Prostate gland (tissue), 2 donors: ENCODE results near the gene NFU1. TPM values are rescaled to one million over a fixed set of nuclear protein-coding genes. Genes with fewer than 3 reads are reported as not detected.

Experiments
- DNase-seq: peaks from one replicate; pipeline ENCODE4 v3.0.0-alpha.2; 2019; ENCODE audit warnings: low spot score
- H3K27ac ChIP-seq, 2 donors: fragments of 200-600 bp; sonication (generic); 2 replicates each; pipeline ENCODE4 v1.5.1; 2017 to 2019
- H3K27me3 ChIP-seq: fragments of 200-600 bp; sonication (generic); replicated peaks from 2 replicates; pipeline ENCODE4 v1.5.1; 2019; ENCODE audit not compliant: insufficient read depth
- H3K36me3 ChIP-seq, 2 donors: fragments of 200-600 bp; sonication (generic); 1 replicate in 1 of 2; 2 replicates in 1 of 2; pipeline versions ENCODE4 v1.5.1 to v1.8.1; 2017 to 2019
- H3K4me1 ChIP-seq: fragments of 200-600 bp; sonication (generic); replicated peaks from 2 replicates; pipeline ENCODE4 v1.5.1; 2019
- H3K4me3 ChIP-seq, 2 donors: fragments of 200-600 bp; sonication (generic); 2 replicates each; pipeline ENCODE4 v1.5.1; 2017 to 2019
- H3K9me3 ChIP-seq: fragments of 200-600 bp; sonication (generic); 2 replicates; pipeline ENCODE4 v1.5.1; 2017
- CTCF ChIP-seq, 4 experiments: fragments of 200-600 bp in 2 of 4; fragments of 450-650 bp in 2 of 4; sonication (generic) in 2 of 4; IDR thresholded peaks; 1 replicate in 3 of 4; 2 replicates in 1 of 4; pipeline ENCODE4 v1.5.1; 2016 to 2019; ENCODE audit warnings: antibody characterized with exemption in 4 of 4, mild to moderate bottlenecking in 2 of 4, moderate library complexity in 2 of 4
- POLR2A ChIP-seq: fragments of 450-650 bp; IDR thresholded peaks from one replicate; pipeline ENCODE4 v1.6.1; 2016; ENCODE audit warnings: antibody characterized with exemption, mild to moderate bottlenecking
- POLR2AphosphoS5 ChIP-seq: sonication (generic); formaldehyde crosslinking; IDR thresholded peaks from one replicate; pipeline ENCODE4 v1.6.1; 2017; ENCODE audit warnings: antibody characterized with exemption
- WGBS: methylation state at CpG from one replicate; pipeline ENCODE4 v1.1.5; 2018; 5-methylcytosine and 5-hydroxymethylcytosine counted together
- intact Hi-C: fragments of 100-400 bp; cut with DNase I; formaldehyde crosslinking; loops from one replicate; pipeline ENCODE4 v1.14.2; 2022
- total RNA-seq, 2 donors: library from RNA; depleted of rRNA; stranded (reverse); fragments of >200 nt; gene quantifications; one replicate each; pipeline ENCODE4 v1.1.0, GENCODE V29; 2016

The NFU1 gene
- total RNA-seq, 2 donors from 2014 or later = 33.4 to 42.0 TPM

- H3K27me3 ChIP-seq = no peaks in the 10 kb centered on the region
- H3K36me3 ChIP-seq = no peaks in the 10 kb centered on the region
- 54% methylated on average over 3 of the region's 3 CpGs for WGBS
- no peak overlapping the region for H3K4me3 ChIP-seq
- TF ChIP-seq POLR2A = no peak
- TF ChIP-seq CTCF (IDR thresholded peaks at IDR 0.05) = no peak
- TF ChIP-seq POLR2AphosphoS5 = no peak
- H3K9me3 ChIP-seq = no peaks in the 10 kb centered on the region
- DNase-seq = no peak
- intact Hi-C loops = no loop called here
- no peaks in the 10 kb centered on the region for H3K4me1 ChIP-seq
- no peak overlapping the region for H3K27ac ChIP-seq
These were observed 32.1 kb upstream of the NFU1 start for GRCh38 chr2:69469375-69469774.

GRCh38 chr2:69466728-69467127, 29.5 kb upstream of the NFU1 start:
- no peaks in the 10 kb centered on the region for H3K4me1 ChIP-seq
- WGBS = 94% methylated on average over 8 of the region's 8 CpGs
- intact Hi-C loops = no loop called here
- H3K27ac ChIP-seq = no peak overlapping the region
- DNase-seq = no peak
- H3K4me3 ChIP-seq = no peak overlapping the region
- no peaks in the 10 kb centered on the region for H3K27me3 ChIP-seq
- no peaks in the 10 kb centered on the region for H3K9me3 ChIP-seq
- no peaks in the 10 kb centered on the region for H3K36me3 ChIP-seq
- no peak for TF ChIP-seq POLR2A

- Histone ChIP-seq H3K4me1 (no peaks in the 10 kb centered on the region), H3K4me3 (no peak overlapping the region), H3K27me3 (no peaks in the 10 kb centered on the region), H3K27ac (no peak overlapping the region), H3K36me3 (no peaks in the 10 kb centered on the region), H3K9me3 (no peaks in the 10 kb centered on the region)
- WGBS = 88% methylated on average over 14 of the region's 14 CpGs
- intact Hi-C loops = no loop called here
- no peak for DNase-seq
- TF ChIP-seq POLR2AphosphoS5 (no peak), POLR2A (no peak), CTCF (IDR thresholded peaks at IDR 0.05) (no peak)
These were observed 28.6 kb upstream of the NFU1 start for GRCh38 chr2:69465513-69466456.

- intact Hi-C loops = no loop called here
- Histone ChIP-seq H3K36me3 (no peaks in the 10 kb centered on the region), H3K27ac (no peak overlapping the region), H3K4me3 (no peak overlapping the region), H3K4me1 (no peaks in the 10 kb centered on the region), H3K9me3 (no peaks in the 10 kb centered on the region), H3K27me3 (no peaks in the 10 kb centered on the region)
- WGBS = 61% methylated on average over 3 of the region's 3 CpGs
- DNase-seq = no peak
- no peak for TF ChIP-seq POLR2A
- TF ChIP-seq CTCF (IDR thresholded peaks at IDR 0.05) = no peak
- no peak for TF ChIP-seq POLR2AphosphoS5
These were observed 27.3 kb upstream of the NFU1 start for GRCh38 chr2:69464575-69464974.

- H3K4me3 ChIP-seq = no peak overlapping the region
- no peak for TF ChIP-seq POLR2AphosphoS5
- TF ChIP-seq POLR2A = no peak
- no peak for TF ChIP-seq CTCF (IDR thresholded peaks at IDR 0.05)
- H3K9me3 ChIP-seq = no peaks in the 10 kb centered on the region
- H3K27me3 ChIP-seq = no peaks in the 10 kb centered on the region
- no peak overlapping the region for H3K27ac ChIP-seq
- DNase-seq = no peak
- intact Hi-C loops = no loop called here
- 97% methylated on average over 3 of the region's 3 CpGs for WGBS
- H3K36me3 ChIP-seq = no peaks in the 10 kb centered on the region
- peaks cover 2% of the 10 kb centered on the region for H3K4me1 ChIP-seq
These were observed 25.5 kb upstream of the NFU1 start for GRCh38 chr2:69462780-69463179.
